Left cardiac atrium (tissue), 4 donors: Measurements from ENCODE around the gene UGGT2. TPM values are rescaled to one million over a fixed set of nuclear protein-coding genes. Genes with fewer than 3 reads are reported as not detected.
"Not testable (repeated sequence)": the region's sequence is repeated elsewhere in the genome, so short reads cannot be mapped to it uniquely, and the experiment has no call there.

ENCODE experiments used
- ATAC-seq, 2 donors: fragments of 200-7000 bp; cut with Tn5 transposase; one replicate each; pipeline ENCODE4 v1.9.1; 2020; ENCODE audit warnings: mild to moderate bottlenecking in 2 of 2, moderate library complexity in 2 of 2
- DNase-seq: peaks from one replicate; pipeline ENCODE4 v3.0.0-alpha.2; 2020
- intact Hi-C, 2 donors: fragments of 100-400 bp; cut with DNase I; formaldehyde crosslinking; loops; one replicate each; pipeline versions ENCODE4 v1.14.1 to v1.15.1; 2022 to 2023
- total RNA-seq, 2 donors: library from RNA; stranded (reverse); fragmentation: NEBNext Ultra II Directional; extraction: Animal tissue kit (Norgen Biotek cat#: 25700); gene quantifications; one replicate each; pipeline ENCODE4 v1.2.1, GENCODE V29; 2021
- donor health status: DM: no; HTN: yes; CAD: no.
- donor health status: DM: no; HTN: yes; CAD: no; lungs with severe emphysema.
- donor health status: DM: yes; HTN: yes; CAD: no.
- donor health status: Dilated cardiomyopathy.

The UGGT2 gene
- total RNA-seq, 2 donors from 2014 or later: 17.0 to 27.3 TPM

GRCh38 chr13:96003304-96003703 lies 49.9 kb downstream of the UGGT2 start:
- intact Hi-C loops: no loop called here
- no peak for DNase-seq
- ATAC-seq: no peak

- DNase-seq (no peak), ATAC-seq (no peak)
- intact Hi-C loops: no loop called here
These were observed 50.7 kb downstream of the UGGT2 start for GRCh38 chr13:96002322-96003131.

GRCh38 chr13:96000069-96000468 lies 53.1 kb downstream of the UGGT2 start:
- intact Hi-C loops: no loop called here
- no peak for ATAC-seq
- no peak for DNase-seq

GRCh38 chr13:95987841-95988240 lies 65.4 kb downstream of the UGGT2 start:
- intact Hi-C loops: no loop called here
- ATAC-seq (no peak), DNase-seq (no peak)

- DNase-seq (no peak), ATAC-seq (no peak)
- intact Hi-C loops: no loop called here
These were observed 71.1 kb downstream of the UGGT2 start for GRCh38 chr13:95982144-95982543.

- DNase-seq, intact Hi-C loops, ATAC-seq: not testable (repeated sequence)
These were observed 80.5 kb downstream of the UGGT2 start for GRCh38 chr13:95972651-95973050.

GRCh38 chr13:95970878-95971277 lies 82.3 kb downstream of the UGGT2 start:
- intact Hi-C loops: no loop called here
- ATAC-seq (no peak), DNase-seq (no peak)

GRCh38 chr13:95968906-95969305 lies 84.3 kb downstream of the UGGT2 start:
- ATAC-seq (no peak), DNase-seq (no peak)
- intact Hi-C loops: no loop called here

- intact Hi-C loops: no loop called here
- ATAC-seq (no peak), DNase-seq (no peak)
These were observed 95.9 kb downstream of the UGGT2 start for GRCh38 chr13:95957331-95957730.

- DNase-seq (no peak), ATAC-seq (no peak)
- intact Hi-C loops: no loop called here
These were observed 96.5 kb downstream of the UGGT2 start for GRCh38 chr13:95956589-95957148.

- intact Hi-C loops: no loop called here
- DNase-seq (no peak), ATAC-seq (no peak)
These were observed 97.5 kb downstream of the UGGT2 start for GRCh38 chr13:95955719-95956118.

- intact Hi-C loops: no loop called here
- no peak for ATAC-seq
- no peak for DNase-seq
These were observed 97.9 kb downstream of the UGGT2 start for GRCh38 chr13:95955255-95955654.

- intact Hi-C loops: no loop called here
- DNase-seq: no peak
- no peak for ATAC-seq
These were observed 98.9 kb downstream of the UGGT2 start for GRCh38 chr13:95954266-95954665.

- no peak for DNase-seq
- intact Hi-C loops: no loop called here
- no peak for ATAC-seq
These were observed 103.1 kb downstream of the UGGT2 start for GRCh38 chr13:95950103-95950502.

GRCh38 chr13:95948656-95949055 lies 104.5 kb downstream of the UGGT2 start:
- intact Hi-C loops: no loop called here
- no peak for DNase-seq

GRCh38 chr13:95937714-95938320 lies 115.4 kb downstream of the UGGT2 start:
- intact Hi-C loops: no loop called here

More at GRCh38 chr13:95948656-95949055, 104.5 kb downstream of the UGGT2 start:
- no peak for ATAC-seq

GRCh38 chr13:95931300-95932025 lies 121.7 kb downstream of the UGGT2 start:
- no peak for ATAC-seq
- no peak for DNase-seq
- intact Hi-C loops: no loop called here

More at GRCh38 chr13:95937714-95938320, 115.4 kb downstream of the UGGT2 start:
- DNase-seq (no peak), ATAC-seq (no peak)

GRCh38 chr13:95929430-95929829 lies 123.8 kb downstream of the UGGT2 start:
- no peak for DNase-seq
- intact Hi-C loops: no loop called here
- ATAC-seq: no peak

- DNase-seq, ATAC-seq: not testable (repeated sequence)
These were observed 124.8 kb downstream of the UGGT2 start for GRCh38 chr13:95928367-95928906.

GRCh38 chr13:95926231-95926630 lies 127.0 kb downstream of the UGGT2 start:
- ATAC-seq (no peak), DNase-seq (no peak)
- intact Hi-C loops: no loop called here

More at GRCh38 chr13:95928367-95928906, 124.8 kb downstream of the UGGT2 start:
- intact Hi-C loops: not testable (repeated sequence)
